IPS-NIHi7 (cell line): ENCODE measurements around the gene FRMPD4.

Source experiments
- DNase-seq: peaks from one replicate; pipeline ENCODE4 v3.0.0; 2012; ENCODE audit warnings: mixed read lengths; ENCODE audit errors: extremely low spot score

The FRMPD4 gene

DNA sequence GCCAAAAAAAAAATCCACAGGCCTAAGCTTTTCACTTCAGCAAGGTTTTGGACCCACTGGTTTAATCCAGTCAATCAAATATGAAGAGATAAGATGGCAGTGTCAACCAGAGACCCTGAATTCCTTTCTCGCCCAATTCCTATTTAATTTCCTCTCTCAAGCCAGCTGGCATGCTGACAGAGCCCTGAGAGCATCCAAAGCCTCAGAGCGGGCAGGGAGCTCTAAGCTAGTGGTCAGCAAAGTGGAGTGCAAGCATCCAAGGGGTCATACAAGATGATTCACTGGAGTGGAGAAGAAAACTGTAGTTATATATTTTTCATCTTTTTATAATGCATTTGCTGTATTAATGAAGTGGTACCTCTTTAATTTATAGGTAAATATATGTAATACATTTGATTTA, 615.1 kb downstream of the FRMPD4 start:
- DNase-seq: no peak

DNA sequence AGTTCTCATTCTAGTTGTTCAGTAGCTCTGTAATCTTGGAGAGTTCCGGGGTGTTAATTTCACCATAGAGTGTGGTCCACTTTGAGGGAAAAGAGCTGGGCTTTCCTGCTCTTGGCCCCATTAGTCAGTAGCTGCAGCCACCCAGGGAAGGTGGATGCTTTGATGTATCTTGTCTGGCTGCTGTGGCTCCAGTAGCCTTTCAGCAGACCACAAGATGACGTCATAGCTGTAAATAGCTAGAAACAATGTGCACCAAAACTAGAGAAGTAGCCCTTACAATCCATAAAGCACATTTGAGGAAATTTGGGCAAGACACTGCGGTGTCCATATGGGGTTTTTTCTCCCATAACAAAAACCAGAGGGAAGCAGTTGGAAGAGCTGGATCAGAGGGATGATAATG, 620.0 kb downstream of the FRMPD4 start:
- no peak for DNase-seq

DNA sequence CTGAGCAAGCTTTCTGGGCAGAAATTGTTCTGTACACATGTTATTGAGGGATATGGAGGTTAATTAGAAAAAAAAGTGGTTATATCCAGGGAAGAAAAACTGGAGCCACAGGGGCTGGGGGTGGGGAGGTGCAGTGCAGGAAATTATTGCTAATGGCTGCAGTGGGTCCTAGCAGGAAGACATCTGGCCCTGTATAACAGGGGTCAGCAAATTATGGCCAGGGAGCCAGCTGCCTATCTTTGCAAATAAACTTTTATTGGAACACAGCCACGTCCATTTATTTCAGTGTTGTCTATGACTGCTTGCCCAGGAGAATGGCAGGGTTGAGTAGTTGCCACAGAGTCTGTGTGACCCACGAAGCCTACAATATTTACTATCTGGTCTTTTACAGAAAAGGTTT, 629.6 kb downstream of the FRMPD4 start:
- no peak for DNase-seq

DNA sequence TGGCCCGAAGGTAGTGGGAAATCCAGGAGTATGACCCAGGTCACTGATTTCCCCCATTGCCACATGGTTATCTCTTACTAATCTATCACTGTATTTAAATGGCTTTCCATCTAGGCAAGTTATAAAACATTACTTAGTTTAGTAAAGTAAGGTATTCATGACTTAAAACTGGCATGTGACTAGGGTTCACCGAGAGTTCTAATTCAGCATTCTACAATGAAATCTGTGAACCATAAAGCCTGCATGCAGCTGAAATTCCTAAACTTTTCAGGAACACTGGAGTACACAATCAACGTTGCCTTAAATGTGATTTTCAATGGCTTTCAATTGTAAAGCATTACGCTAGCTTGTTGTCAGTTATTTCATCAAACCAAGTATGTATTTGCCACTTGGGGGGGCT, 630.2 kb downstream of the FRMPD4 start:
- DNase-seq: no peak

DNA sequence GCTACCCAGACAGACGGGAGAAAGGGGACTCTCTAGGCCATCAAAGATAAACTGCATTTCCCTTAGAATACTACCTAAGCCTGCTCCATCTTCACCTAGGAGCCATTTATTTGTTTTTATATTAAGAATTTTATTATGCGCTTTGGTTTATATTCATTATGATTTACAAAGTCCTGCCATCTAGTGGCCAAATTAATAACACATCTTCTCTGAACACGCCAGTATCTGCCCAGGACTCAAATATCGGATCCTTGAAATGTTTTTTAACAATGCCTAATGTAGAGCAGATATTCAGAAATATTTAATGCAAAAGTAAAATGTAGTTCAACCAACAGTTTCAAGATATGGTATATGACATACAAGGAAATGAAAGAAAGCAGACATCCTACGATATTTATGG, 632.2 kb downstream of the FRMPD4 start:
- DNase-seq: no peak

DNA sequence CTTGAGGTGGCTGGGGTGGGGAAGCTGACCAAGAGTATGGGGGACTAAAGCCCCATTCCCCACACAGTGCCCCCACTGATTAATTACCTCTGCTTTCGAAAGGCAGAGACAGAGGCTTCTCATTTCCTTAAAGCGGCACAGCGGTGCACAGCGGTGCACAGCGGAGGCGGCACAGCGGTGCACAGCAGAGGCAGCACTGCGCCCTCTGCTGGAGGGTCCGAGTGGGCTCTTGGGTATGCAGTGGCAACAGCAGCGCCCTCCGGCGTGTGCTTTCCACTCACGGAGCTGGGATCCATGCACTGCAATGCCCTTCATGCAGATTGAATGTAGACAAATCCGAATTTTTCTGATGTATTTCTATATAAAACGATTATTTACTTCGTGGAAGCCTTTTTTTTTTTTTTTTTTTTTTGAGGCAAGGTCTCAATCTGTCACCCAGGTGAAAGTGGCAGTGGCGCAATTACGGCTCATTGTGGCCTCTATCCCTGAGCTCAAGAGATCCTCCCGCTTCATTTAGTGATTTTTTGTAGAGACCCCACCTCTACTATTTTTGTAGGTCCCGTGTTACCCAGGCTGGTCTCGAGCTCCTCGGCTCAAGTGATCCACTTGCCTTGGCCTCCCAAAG, 633.3 kb downstream of the FRMPD4 start:
- DNase-seq: peak; percentile 82
